ENCODE data around the gene ASCC1. TPM values are rescaled to one million over a fixed set of nuclear protein-coding genes. Genes with fewer than 3 reads are reported as not detected.

ASCC1 gene
- total RNA-seq, 4 donors from 2014 or later: 18.7 to 28.4 (median 24.7) TPM

- Histone ChIP-seq H3K4me1 (peaks cover 0 to 12% (median 0%) of the 10 kb centered on the region in 3 donors), H3K4me3 (no peak overlapping the region), H3K9me3 (no peaks in the 10 kb centered on the region), H3K27ac (no peak overlapping the region), H3K27me3 (peaks cover 0 to 7% (median 0%) of the 10 kb centered on the region in 4 donors), H3K36me3 (no peaks in the 10 kb centered on the region)
- DNase-seq: no peak
- 72 to 83% methylated on average over 6 of the region's 14 CpGs for WGBS, 2 donors
- intact Hi-C loops (cut with DNase I): no loop called here
- TF ChIP-seq POLR2A (IDR thresholded peaks at IDR 0.05) (no peak), CTCF (IDR thresholded peaks at IDR 0.05) (no peak)
These were observed 135.8 kb downstream of the ASCC1 start for GRCh38 chr10:72080042-72080975.

DNA sequence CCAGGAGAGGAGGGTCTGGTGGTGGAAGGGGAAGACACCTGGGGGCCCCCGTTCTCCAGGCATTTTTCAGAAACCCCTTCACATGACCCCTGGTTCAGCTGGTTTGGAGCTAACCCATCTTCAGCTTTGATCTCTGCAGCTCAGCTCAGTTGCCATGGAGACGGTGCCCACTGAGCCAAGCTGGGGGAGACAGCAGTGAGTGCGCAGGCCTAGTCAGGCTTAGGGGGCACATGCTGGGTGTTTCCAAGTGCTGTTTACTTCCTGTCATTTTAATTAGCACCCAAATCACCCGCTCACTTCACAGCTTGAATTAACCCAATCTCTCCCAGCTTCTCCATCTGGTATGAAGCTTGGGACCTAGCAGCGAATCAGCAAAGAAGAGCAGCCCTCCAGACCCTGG lies 136.7 kb downstream of the ASCC1 start:
- TF ChIP-seq POLR2A (IDR thresholded peaks at IDR 0.05) (no peak), CTCF (IDR thresholded peaks at IDR 0.05) (no peak)
- no peak for DNase-seq
- intact Hi-C loops (cut with DNase I): no loop called here
- H3K4me3 ChIP-seq: no peak overlapping the region
- no peaks in the 10 kb centered on the region for H3K36me3 ChIP-seq
- H3K27ac ChIP-seq: no peak overlapping the region
- 86% methylated on average over 4 of the region's 5 CpGs; no CpG with 5 or more reads in 1 of the 2 donors for WGBS, 2 donors
- peaks cover 0 to 12% (median 0%) of the 10 kb centered on the region in 3 donors for H3K4me1 ChIP-seq
- H3K9me3 ChIP-seq: no peaks in the 10 kb centered on the region
- peaks cover 0 to 9% (median 0%) of the 10 kb centered on the region in 4 donors for H3K27me3 ChIP-seq

GRCh38 chr10:72077275-72077990 lies 138.6 kb downstream of the ASCC1 start:
- Histone ChIP-seq H3K27ac (no peak overlapping the region), H3K36me3 (no peaks in the 10 kb centered on the region), H3K9me3 (no peaks in the 10 kb centered on the region), H3K27me3 (peaks cover 0 to 9% (median 0%) of the 10 kb centered on the region in 4 donors), H3K4me3 (no peak overlapping the region), H3K4me1 (peaks cover 0 to 12% (median 0%) of the 10 kb centered on the region in 3 donors)
- intact Hi-C loops (cut with DNase I): no loop called here
- WGBS, 2 donors: 85 to 86% methylated on average over 16 to 19 of the region's 20 CpGs
- TF ChIP-seq POLR2A (IDR thresholded peaks at IDR 0.05): no peak
- no peak for TF ChIP-seq CTCF (IDR thresholded peaks at IDR 0.05)
- no peak for DNase-seq

GRCh38 chr10:72076756-72077155 lies 139.3 kb downstream of the ASCC1 start:
- Histone ChIP-seq H3K4me3 (no peak overlapping the region), H3K4me1 (peaks cover 0 to 6% (median 0%) of the 10 kb centered on the region in 3 donors), H3K27me3 (peaks cover 0 to 9% (median 0%) of the 10 kb centered on the region in 4 donors), H3K27ac (no peak overlapping the region), H3K36me3 (no peaks in the 10 kb centered on the region), H3K9me3 (no peaks in the 10 kb centered on the region)
- no peak for DNase-seq
- TF ChIP-seq POLR2A (IDR thresholded peaks at IDR 0.05) (no peak), CTCF (IDR thresholded peaks at IDR 0.05) (no peak)
- WGBS, 2 donors: 41 to 67% methylated on average over 4 to 5 of the region's 5 CpGs
- intact Hi-C loops (cut with DNase I): no loop called here
